ENCODE results near the gene DRC1.

The DRC1 gene

GRCh38 chr2:26414311-26414710, 12.6 kb downstream of the DRC1 start:
- DNase-seq (ENCODE audit: low read depth), result no peak
- no peak for TF ChIP-seq CTCF (IDR thresholded peaks at IDR 0.05; ENCODE audit: control insufficient read depth, extremely low read depth, insufficient read depth)
- H3K4me3 ChIP-seq (ENCODE audit: low read depth, low read length), result no peak overlapping the region

- H3K4me3 ChIP-seq (ENCODE audit: low read depth, low read length), result no peak overlapping the region
- no peak for DNase-seq (ENCODE audit: low read depth)
- TF ChIP-seq CTCF (IDR thresholded peaks at IDR 0.05; ENCODE audit: control insufficient read depth, extremely low read depth, insufficient read depth), result no peak
These were observed 20.2 kb downstream of the DRC1 start for GRCh38 chr2:26421961-26422360.

- no peak for DNase-seq (ENCODE audit: low read depth)
- H3K4me3 ChIP-seq (ENCODE audit: low read depth, low read length), result no peak overlapping the region
- TF ChIP-seq CTCF (IDR thresholded peaks at IDR 0.05; ENCODE audit: control insufficient read depth, extremely low read depth, insufficient read depth), result no peak
These were observed 21.4 kb downstream of the DRC1 start for GRCh38 chr2:26422947-26423629.

GRCh38 chr2:26423750-26424149, 22.0 kb downstream of the DRC1 start:
- DNase-seq (ENCODE audit: low read depth), result no peak
- TF ChIP-seq CTCF (IDR thresholded peaks at IDR 0.05; ENCODE audit: control insufficient read depth, extremely low read depth, insufficient read depth), result no peak
- no peak overlapping the region for H3K4me3 ChIP-seq (ENCODE audit: low read depth, low read length)

- no peak overlapping the region for H3K4me3 ChIP-seq (ENCODE audit: low read depth, low read length)
- no peak for TF ChIP-seq CTCF (IDR thresholded peaks at IDR 0.05; ENCODE audit: control insufficient read depth, extremely low read depth, insufficient read depth)
- DNase-seq (ENCODE audit: low read depth), result no peak
These were observed 22.5 kb downstream of the DRC1 start for GRCh38 chr2:26424221-26424620.

GRCh38 chr2:26428846-26429245, 27.1 kb downstream of the DRC1 start:
- TF ChIP-seq CTCF (IDR thresholded peaks at IDR 0.05; ENCODE audit: control insufficient read depth, extremely low read depth, insufficient read depth), result no peak
- DNase-seq (ENCODE audit: low read depth), result no peak
- no peak overlapping the region for H3K4me3 ChIP-seq (ENCODE audit: low read depth, low read length)

All from LNCaP clone FGC (cell line).